NCI-H1048 (cell line): ENCODE measurements around the gene TESPA1.
"Not testable (repeated sequence)": the region's sequence is repeated elsewhere in the genome, so short reads cannot be mapped to it uniquely, and the experiment has no call there.

Experiments used
- DNase-seq: peaks from one replicate; lab custom pipeline; 2025; lab: John Stamatoyannopoulos, UW

TESPA1 gene, protein sequence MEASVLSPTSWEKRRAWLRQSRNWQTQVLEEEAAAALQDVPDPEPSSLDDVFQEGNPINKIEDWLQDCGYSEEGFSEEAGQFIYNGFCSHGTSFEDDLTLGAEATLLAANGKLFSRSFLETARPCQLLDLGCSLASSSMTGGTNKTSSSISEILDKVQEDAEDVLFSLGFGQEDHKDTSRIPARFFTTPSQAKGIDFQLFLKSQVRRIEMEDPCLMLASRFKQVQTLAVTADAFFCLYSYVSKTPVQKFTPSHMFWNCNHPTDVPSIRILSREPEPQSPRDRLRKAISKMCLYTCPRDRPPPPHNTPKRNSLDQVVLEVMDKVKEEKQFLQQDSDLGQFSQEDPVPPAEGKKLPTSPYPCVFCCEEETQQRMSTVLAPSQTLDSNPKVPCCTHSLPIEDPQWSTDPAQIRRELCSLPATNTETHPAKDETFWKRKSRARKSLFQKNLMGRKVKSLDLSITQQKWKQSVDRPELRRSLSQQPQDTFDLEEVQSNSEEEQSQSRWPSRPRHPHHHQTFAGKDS

GRCh38 chr12:54984658-54985376 lies at the start of gene TESPA1:
TESPA1 (minus strand) TSS chr12:54984762; CDS start chr12:54974562, 10,200 bp downstream.
- no peak for DNase-seq

DNA sequence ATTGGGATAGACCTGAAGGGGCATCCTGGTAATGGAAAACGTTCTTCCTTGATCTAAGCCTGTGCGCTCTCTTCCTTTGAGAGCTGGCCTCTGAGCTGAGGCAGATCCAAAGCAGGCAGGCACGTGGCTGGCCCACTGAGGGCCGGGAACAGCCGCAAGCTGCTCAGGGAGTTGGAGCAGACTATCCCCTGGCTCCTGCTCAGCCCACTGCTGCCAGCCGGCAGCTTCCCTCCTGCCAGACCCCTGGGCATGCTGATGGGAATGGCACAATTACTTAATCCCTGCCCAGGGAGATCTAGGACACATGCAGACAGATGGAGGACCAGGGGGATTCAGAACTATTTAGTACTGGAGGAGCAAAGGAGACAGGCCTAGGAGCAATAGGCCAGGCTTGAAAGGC lies 49.7 kb upstream of the TESPA1 start:
- DNase-seq = no peak

DNA sequence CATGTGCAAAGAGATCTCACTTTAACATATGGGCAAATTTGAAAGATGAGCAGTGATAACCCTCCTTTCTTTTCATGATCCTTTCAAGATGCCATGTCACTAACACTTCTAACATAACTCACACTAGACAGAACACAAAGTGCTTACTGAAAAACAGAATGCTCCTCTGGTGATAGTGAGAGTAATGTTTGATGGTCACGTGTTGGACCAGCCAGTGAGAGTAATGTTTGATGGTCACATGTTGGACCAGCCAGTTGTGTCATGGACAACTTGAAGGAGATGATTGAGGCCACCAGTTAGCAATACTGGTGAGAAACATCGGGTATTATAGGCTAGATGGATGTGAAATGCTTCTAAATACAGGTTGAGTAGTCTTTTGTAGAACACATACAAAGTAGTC lies 40.9 kb upstream of the TESPA1 start:
- DNase-seq = no peak

DNA sequence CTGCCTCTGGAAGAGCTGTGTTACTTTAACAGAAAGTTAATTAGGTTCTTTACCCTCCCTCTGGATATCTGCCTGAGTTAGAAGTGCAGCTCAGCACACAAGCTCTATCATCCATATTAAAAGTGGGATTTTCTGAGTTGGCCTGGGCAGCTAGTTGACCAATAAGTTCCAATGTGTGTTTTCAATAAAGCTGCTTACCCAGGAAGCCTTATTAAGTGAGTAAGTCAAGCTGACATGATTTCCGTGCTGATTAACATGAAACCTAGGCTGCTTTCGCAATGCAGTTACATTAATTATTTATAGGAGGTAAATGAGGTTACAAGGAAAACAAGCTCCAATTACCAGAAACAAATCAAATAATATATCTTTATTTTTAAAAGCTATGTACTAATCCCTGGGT lies 40.0 kb upstream of the TESPA1 start:
- no peak for DNase-seq

DNA sequence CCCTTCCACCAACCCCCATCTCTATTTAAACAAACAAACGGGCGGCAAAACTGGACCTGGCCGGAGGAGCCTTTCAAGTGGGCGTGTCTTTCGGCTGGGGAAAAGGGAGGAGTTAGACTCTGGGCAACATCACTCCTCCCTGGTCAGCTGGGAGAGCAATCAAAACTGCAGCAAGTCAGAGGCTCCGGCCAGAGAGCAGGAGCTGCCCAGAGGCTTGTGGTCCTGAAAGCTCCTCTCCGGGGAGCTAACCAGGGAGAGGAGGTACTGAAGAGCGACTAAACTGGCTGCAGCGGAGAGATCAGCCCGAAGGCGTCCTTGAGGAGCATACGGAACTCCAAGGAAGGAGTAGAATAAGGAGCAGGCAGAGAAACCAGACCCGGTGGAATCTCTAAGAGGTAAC lies 35.2 kb upstream of the TESPA1 start, which contains the start of gene NEUROD4:
NEUROD4 (plus strand) TSS at position 191 of the 400 bp plus-strand sequence. CDS start 6,466 bp downstream, outside the sequence.
- DNase-seq = no peak

DNA sequence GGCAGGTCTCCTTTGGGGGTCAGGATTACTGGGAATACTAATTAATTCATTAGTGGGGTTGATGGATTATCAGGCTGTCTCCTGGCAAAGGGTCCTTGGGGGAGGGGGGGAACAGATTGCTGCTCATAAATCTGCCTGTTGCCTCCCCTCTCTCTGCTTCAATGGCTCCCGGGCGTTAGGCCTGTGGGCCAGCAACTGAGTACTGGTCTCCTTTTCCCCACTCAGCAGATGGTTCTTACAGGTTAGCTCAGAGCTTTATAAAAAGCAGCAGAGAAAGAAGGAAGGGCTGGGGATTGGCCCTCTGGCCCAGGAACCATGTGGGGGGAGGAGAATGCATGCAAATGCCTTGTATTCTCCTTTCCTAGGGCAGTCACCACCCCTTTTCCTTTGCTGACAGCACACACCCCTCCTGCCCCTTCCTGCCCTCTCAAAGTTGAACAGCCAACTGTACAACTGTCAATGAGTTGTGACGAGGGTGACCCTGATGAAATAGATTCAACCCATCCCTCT lies 32.9 kb upstream of the TESPA1 start:
- no peak for DNase-seq

DNA sequence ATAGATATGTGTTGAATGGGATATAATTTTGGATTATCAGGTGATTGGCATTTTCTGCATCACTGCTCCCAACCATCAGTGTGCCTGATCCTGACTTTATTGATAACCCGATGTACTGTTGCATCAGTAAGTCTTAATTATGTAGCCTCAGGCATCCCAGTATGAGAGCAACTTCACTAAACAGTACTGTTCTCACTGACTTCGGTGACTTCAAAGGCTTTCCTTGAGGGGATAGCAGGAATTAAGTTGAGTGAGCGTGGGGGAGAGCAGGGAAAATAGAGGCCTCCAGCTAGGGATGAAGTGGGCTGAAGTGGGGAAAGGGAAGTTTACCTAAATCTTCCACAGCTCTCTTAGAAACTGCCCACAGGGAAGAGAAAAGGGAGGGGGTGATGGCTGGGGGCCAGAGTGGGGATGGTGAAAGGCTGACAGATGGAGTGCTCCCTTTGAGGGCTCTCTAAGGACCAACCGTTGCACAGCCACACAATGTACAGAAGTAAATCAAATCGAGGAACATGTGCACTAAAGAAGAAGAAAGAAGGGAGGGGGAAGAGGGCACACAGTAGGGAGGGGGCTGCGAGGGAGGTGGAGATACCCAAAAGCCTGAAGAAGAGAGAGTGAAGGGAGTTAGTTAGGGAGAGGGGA lies 24.5 kb upstream of the TESPA1 start:
- no peak for DNase-seq

GRCh38 chr12:55002355-55002754 lies 17.8 kb upstream of the TESPA1 start:
- no peak for DNase-seq

- DNase-seq = no peak
These were observed 16.8 kb upstream of the TESPA1 start for GRCh38 chr12:55001198-55001868.

- DNase-seq = no peak
These were observed 14.5 kb upstream of the TESPA1 start for GRCh38 chr12:54998958-54999510.

DNA sequence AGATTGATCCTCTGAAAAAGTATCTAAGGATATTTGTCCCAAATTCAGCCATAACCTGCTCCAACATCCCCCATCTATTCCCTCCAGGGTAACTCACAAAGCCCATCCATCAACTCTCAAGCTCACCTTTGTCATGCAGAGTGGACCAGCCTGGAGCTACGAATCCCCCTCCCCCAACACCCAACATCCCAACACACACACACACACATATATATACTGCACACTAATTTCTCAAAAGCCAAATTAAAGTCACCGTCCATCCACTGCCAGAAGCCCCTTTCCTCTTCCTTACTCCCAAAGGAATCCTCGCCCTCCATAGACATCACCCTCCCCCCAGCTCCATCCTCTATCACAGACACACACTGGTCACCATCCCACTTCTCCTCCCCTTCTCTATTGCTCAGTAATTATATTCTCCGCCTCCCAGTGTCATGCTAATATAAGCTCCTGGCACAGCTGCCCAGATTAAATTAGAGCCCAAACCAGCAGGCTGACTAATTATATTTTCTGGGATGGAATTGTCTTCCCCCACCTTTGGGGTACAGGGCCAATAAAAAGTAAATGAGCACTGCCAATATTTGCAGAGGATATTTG lies 13.5 kb upstream of the TESPA1 start:
- DNase-seq = no peak

- DNase-seq = no peak
These were observed 11.6 kb upstream of the TESPA1 start for GRCh38 chr12:54996205-54996604.

- no peak for DNase-seq
These were observed 8.7 kb upstream of the TESPA1 start for GRCh38 chr12:54993181-54993835.

DNA sequence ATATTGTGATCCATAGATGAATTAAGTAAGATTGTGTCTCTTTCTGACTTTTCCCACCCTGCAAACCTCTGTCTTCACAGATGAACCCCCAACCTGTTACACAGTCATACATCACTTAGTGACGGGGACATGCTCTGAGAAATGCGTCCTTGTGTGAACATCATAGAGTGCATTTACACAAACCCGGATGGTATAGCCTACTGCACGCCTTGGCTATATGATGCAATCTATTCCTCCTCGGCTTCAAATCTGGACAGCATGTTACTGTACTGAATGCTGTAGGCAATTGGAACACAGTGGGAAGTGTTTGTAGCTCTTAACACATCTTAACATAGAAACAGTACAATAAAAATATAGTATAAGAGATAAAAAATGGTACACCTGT lies 7.4 kb upstream of the TESPA1 start:
- DNase-seq = no peak

GRCh38 chr12:54991161-54991990 lies 6.8 kb upstream of the TESPA1 start:
- no peak for DNase-seq

DNA sequence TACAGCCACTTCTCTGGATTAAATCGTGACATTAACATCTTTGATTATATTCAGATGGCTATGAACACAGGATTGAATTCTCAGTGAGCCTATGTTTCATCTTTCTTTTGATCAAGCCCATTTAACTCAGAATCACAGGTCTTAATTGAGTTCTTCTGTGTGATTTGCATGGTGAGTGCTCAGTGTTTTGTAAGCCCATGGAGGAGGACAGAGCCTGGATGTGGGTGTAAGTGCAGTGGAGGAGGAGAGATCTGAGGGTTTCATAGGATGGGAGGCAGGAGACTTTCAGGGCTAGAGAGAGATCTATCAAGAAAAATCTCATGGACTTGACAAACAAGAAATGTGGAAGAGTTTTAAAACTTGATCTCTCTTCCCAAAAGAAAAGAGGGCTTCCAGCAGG lies 5.3 kb upstream of the TESPA1 start:
- DNase-seq = no peak

- DNase-seq = no peak
These were observed 4.0 kb upstream of the TESPA1 start for GRCh38 chr12:54988402-54989054.

DNA sequence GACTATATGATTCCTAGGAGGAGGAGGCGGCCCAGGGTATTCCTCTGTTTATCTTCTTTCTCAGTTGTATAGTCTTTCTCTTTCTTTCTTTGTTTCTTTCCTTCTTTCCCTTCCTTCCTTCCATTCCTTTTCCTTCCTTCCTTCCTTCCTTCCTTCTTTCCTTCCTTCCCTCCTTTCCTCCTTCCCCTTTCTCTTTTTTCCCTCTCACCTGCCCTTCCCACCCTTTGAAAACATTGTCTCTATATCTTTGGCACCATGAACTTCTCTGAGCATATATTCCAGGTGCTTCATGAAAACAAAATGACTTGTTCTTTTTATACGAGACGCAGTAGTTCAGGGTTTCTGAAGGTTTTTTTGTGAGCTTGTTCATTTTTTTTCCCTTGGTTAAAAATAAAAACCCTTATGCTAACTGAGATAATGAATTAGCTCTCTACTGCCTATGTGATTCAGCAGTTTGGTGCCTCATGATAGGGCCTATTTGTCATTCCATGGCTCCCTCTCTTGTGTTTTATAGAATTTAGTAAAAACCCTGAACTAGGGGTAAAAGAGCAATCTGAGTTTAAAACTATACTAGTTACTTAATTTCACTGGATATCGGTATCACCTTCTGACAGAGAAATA lies 3.2 kb upstream of the TESPA1 start:
- DNase-seq = no peak

DNA sequence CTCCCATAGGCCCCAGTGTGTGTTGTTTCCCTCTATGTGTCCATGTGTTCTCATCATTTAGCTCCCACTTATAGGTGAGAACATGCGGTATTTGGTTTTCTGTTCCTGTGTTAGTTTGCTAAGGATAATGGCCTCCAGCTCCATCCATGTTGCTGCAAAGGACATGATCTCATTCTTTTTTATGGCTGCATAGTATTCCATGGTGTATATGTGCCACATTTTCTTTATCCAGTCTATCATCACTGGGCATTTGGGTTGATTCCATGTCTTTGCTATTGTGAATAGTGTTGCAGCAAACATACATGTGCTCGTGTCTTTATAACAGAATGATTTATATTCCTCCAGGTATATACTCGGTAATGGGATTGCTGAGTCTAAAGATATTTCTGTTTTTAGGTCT lies 2.2 kb upstream of the TESPA1 start:
- DNase-seq = not testable (repeated sequence)
